Sigmoid colon (tissue), 4 donors: ENCODE data around the gene NCR3LG1.

Source experiments
- CTCF ChIP-seq, 4 experiments: fragments of 450-650 bp in 3 of 4; fragments of 200-600 bp in 1 of 4; IDR thresholded peaks; one replicate each; pipeline ENCODE4 v1.5.1; 2016 to 2019; ENCODE audit warnings: antibody characterized with exemption in 4 of 4, mild to moderate bottlenecking in 3 of 4, moderate library complexity in 2 of 4
- EP300 ChIP-seq, 4 donors: sonication (generic); formaldehyde crosslinking; IDR thresholded peaks; one replicate each; pipeline ENCODE4 v1.6.1; 2017; ENCODE audit warnings: antibody characterized with exemption in 4 of 4
- POLR2A ChIP-seq, 2 donors: fragments of 450-650 bp; IDR thresholded peaks; one replicate each; pipeline ENCODE4 v1.6.1; 2016; ENCODE audit warnings: antibody characterized with exemption in 2 of 2, mild to moderate bottlenecking in 2 of 2, moderate library complexity in 2 of 2
- POLR2AphosphoS5 ChIP-seq, 4 donors: sonication (generic); formaldehyde crosslinking; IDR thresholded peaks; one replicate each; pipeline ENCODE4 v1.6.1; 2017; ENCODE audit warnings: antibody characterized with exemption in 4 of 4

GRCh38 chr11:17400048-17400775 is 48.6 kb downstream of the NCR3LG1 start:
- TF ChIP-seq POLR2AphosphoS5 (IDR thresholded peaks at IDR 0.05) (no peak), CTCF (IDR thresholded peaks at IDR 0.05) (no peak), EP300 (IDR thresholded peaks at IDR 0.05) (no peak), POLR2A (IDR thresholded peaks at IDR 0.05) (no peak)
